HEK293 (cell line): ENCODE results near the gene HSD17B12.

Experiments used
- CTCF ChIA-PET: fragments of 350-600 bp; formaldehyde crosslinking; extraction: SDS; loops from one replicate; lab custom pipeline; 2021; ENCODE audit warnings: antibody characterized with exemption; lab: Yijun Ruan, JAX
- POLR2A ChIA-PET: fragments of 300-600 bp; formaldehyde crosslinking; extraction: SDS; loops from one replicate; lab custom pipeline; 2020; ENCODE audit warnings: antibody characterized with exemption, inconsistent platforms; lab: Yijun Ruan, JAX
- H3K27ac ChIP-seq: fragments of 200-500 bp; sonication (Bioruptor generic); 2 replicates; pipeline ENCODE4 v1.5.1; 2014; ENCODE audit warnings: low read depth, low read length, control low read depth, inconsistent platforms; ENCODE audit errors: extremely low read depth
- H3K36me3 ChIP-seq, 2 experiments: fragments of 200-500 bp in 1 of 2; sonication (Bioruptor generic) in 1 of 2; 1 replicate in 1 of 2; 2 replicates in 1 of 2; pipeline ENCODE4 v1.5.1; 2014 to 2017; ENCODE audit warnings: inconsistent platforms in 2 of 2, low read length in 2 of 2; ENCODE audit not compliant: control insufficient read depth in 2 of 2, insufficient read depth in 1 of 2
- H3K4me1 ChIP-seq: fragments of 200-500 bp; sonication (Bioruptor generic); 2 replicates; pipeline ENCODE4 v1.5.1; 2014; ENCODE audit warnings: mild to moderate bottlenecking, low read length, inconsistent platforms; ENCODE audit not compliant: control insufficient read depth, insufficient read depth
- H3K4me3 ChIP-seq: 2 replicates; pipeline ENCODE4 v1.5.1; 2011; ENCODE audit warnings: low read depth, mild to moderate bottlenecking, control low read depth, low read length, moderate library complexity
- H3K9me3 ChIP-seq: fragments of 200-500 bp; sonication (Bioruptor generic); 2 replicates; pipeline ENCODE4 v1.5.1; 2014; ENCODE audit warnings: low read depth, low read length, inconsistent platforms; ENCODE audit not compliant: control insufficient read depth, insufficient read depth
- BCL6B ChIP-seq: fragments of 450-650 bp; formaldehyde crosslinking; IDR thresholded peaks from 2 replicates; pipeline ENCODE4 v1.5.1; 2017; ENCODE audit warnings: missing biosample characterization, missing genetic modification characterization
- ELK4 ChIP-seq: IDR thresholded peaks from 2 replicates; pipeline ENCODE4 v1.6.1; 2011; ENCODE audit warnings: mild to moderate bottlenecking, low read depth, low read length, borderline replicate concordance
- HOXA7 ChIP-seq: sonication (generic); formaldehyde crosslinking; IDR thresholded peaks from 2 replicates; pipeline ENCODE4 v1.8.1; 2022; ENCODE audit warnings: missing genetic modification reagents, borderline replicate concordance
- OSR2 ChIP-seq: fragments of 450-650 bp; formaldehyde crosslinking; IDR thresholded peaks from 2 replicates; pipeline ENCODE4 v1.5.1; 2016; ENCODE audit warnings: missing biosample characterization, missing genetic modification characterization
- PRDM6 ChIP-seq: fragments of 450-650 bp; formaldehyde crosslinking; IDR thresholded peaks from 2 replicates; pipeline ENCODE4 v1.5.1; 2017; ENCODE audit warnings: missing biosample characterization, missing genetic modification characterization
- SP7 ChIP-seq: fragments of 450-650 bp; formaldehyde crosslinking; IDR thresholded peaks from 2 replicates; pipeline ENCODE4 v1.5.1; 2016; ENCODE audit warnings: missing biosample characterization, missing genetic modification characterization
- WT1 ChIP-seq: fragments of 450-650 bp; formaldehyde crosslinking; IDR thresholded peaks from 2 replicates; pipeline ENCODE4 v1.5.1; 2016; ENCODE audit warnings: missing biosample characterization, missing genetic modification characterization
- ZBTB8A ChIP-seq: fragments of 450-650 bp; formaldehyde crosslinking; IDR thresholded peaks from 2 replicates; pipeline ENCODE4 v1.5.1; 2016; ENCODE audit warnings: missing biosample characterization, missing genetic modification characterization
- ZFHX2 ChIP-seq: fragments of 450-650 bp; formaldehyde crosslinking; conservative IDR thresholded peaks from 2 replicates; pipeline ENCODE4 v1.5.1; 2016; ENCODE audit warnings: missing biosample characterization, missing genetic modification characterization
- ZNF133 ChIP-seq: fragments of 450-650 bp; formaldehyde crosslinking; IDR thresholded peaks from 2 replicates; pipeline ENCODE4 v1.5.1; 2016; ENCODE audit warnings: missing biosample characterization, missing genetic modification characterization
- ZNF16 ChIP-seq: fragments of 450-650 bp; formaldehyde crosslinking; IDR thresholded peaks from 2 replicates; pipeline ENCODE4 v1.5.1; 2016; ENCODE audit warnings: low read depth, missing biosample characterization, missing genetic modification characterization
- ZNF26 ChIP-seq: fragments of 450-650 bp; formaldehyde crosslinking; IDR thresholded peaks from 2 replicates; pipeline ENCODE4 v1.5.1; 2016; ENCODE audit warnings: missing biosample characterization, missing genetic modification characterization
- ZNF324 ChIP-seq: fragments of 450-650 bp; formaldehyde crosslinking; IDR thresholded peaks from 2 replicates; pipeline ENCODE4 v1.5.1; 2016; ENCODE audit warnings: missing biosample characterization, missing genetic modification characterization
- ZNF341 ChIP-seq: fragments of 450-650 bp; formaldehyde crosslinking; IDR thresholded peaks from 2 replicates; pipeline ENCODE4; 2016; ENCODE audit warnings: low read depth, missing biosample characterization, missing genetic modification characterization
- ZNF488 ChIP-seq: fragments of 450-650 bp; formaldehyde crosslinking; IDR thresholded peaks from 2 replicates; pipeline ENCODE4 v1.5.1; 2016; ENCODE audit warnings: missing biosample characterization, missing genetic modification characterization
- ZNF529 ChIP-seq: fragments of 450-650 bp; formaldehyde crosslinking; IDR thresholded peaks from 2 replicates; pipeline ENCODE4 v1.5.1; 2017; ENCODE audit warnings: missing genetic modification characterization, missing biosample characterization; ENCODE audit not compliant: insufficient replicate concordance
- ZNF530 ChIP-seq: fragments of 450-650 bp; formaldehyde crosslinking; IDR thresholded peaks from 2 replicates; pipeline ENCODE4 v1.5.1; 2016; ENCODE audit warnings: low read depth, missing biosample characterization, missing genetic modification characterization
- ZNF600 ChIP-seq: fragments of 450-650 bp; formaldehyde crosslinking; IDR thresholded peaks from 2 replicates; pipeline ENCODE4 v1.5.1; 2016; ENCODE audit warnings: missing biosample characterization, missing genetic modification characterization
- ZNF747 ChIP-seq: fragments of 450-650 bp; formaldehyde crosslinking; IDR thresholded peaks from 2 replicates; pipeline ENCODE4 v1.5.1; 2016; ENCODE audit warnings: missing biosample characterization, missing genetic modification characterization
- ZNF768 ChIP-seq: fragments of 450-650 bp; formaldehyde crosslinking; IDR thresholded peaks from 2 replicates; pipeline ENCODE4 v1.5.1; 2018; ENCODE audit warnings: missing biosample characterization, mild to moderate bottlenecking, missing genetic modification characterization
- ZNF776 ChIP-seq: fragments of 450-650 bp; formaldehyde crosslinking; IDR thresholded peaks from 2 replicates; pipeline ENCODE4 v1.5.0; 2017; ENCODE audit warnings: missing biosample characterization, missing genetic modification characterization, borderline replicate concordance
- ZNF785 ChIP-seq: fragments of 450-650 bp; formaldehyde crosslinking; IDR thresholded peaks from 2 replicates; pipeline ENCODE4 v1.5.1; 2016; ENCODE audit warnings: missing biosample characterization, missing genetic modification characterization
- TF ChIP-seq, protein P1 (sequence below): fragments of 450-650 bp; formaldehyde crosslinking; IDR thresholded peaks from 2 replicates; pipeline ENCODE4 v1.5.1; 2016; ENCODE audit warnings: missing biosample characterization, missing genetic modification characterization

Gene HSD17B12

GRCh38 chr11:43866520-43866919, 186.0 kb downstream of the HSD17B12 start (continued):
- TF ChIP-seq ELK4 (no peak), ZNF600 (tag by site-specific recombination) (no peak), HOXA7 (CRISPR knock-in tag) (no peak), ZNF324 (no peak), ZNF747 (tag by site-specific recombination) (no peak), ZNF529 (tag by site-specific recombination) (no peak), WT1 (tag by site-specific recombination) (no peak)
- TF ChIP-seq, all 188 proteins: peak for 0

DNA sequence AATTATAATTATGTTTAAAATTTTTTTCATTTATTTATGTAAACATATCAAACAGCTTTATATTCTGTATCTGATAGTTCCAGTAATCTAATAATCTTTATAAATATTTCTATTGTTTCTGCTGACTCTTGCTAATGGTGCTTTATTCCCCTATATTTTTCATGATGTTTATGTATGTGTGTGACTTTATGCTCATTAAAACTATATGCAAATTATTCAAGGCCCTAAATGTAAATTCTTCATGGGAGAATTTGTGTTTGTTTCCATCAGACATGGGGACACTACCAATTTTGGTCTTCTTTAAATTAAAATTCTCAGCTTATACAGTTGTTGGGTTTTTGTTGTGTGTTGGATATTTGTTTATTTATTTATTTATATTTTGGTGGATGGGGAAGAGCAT, 186.4 kb downstream of the HSD17B12 start:
- H3K4me3 ChIP-seq = no peak overlapping the region
- H3K9me3 ChIP-seq = no peaks in the 10 kb centered on the region
- TF ChIP-seq ZNF785 (tag by site-specific recombination) (no peak), ZNF133 (tag by site-specific recombination) (0 out of 2 replicates have a peak, but pooled peaks have one; percentile 40), ZNF530 (tag by site-specific recombination) (no peak), HOXA7 (CRISPR knock-in tag) (no peak)
- no peaks in the 10 kb centered on the region for H3K4me1 ChIP-seq
- H3K27ac ChIP-seq = no peak overlapping the region
- no peaks in the 10 kb centered on the region for H3K36me3 ChIP-seq
- POLR2A ChIA-PET = no interaction called here
- CTCF ChIA-PET = interaction anchor here (0.6 to 2.1 kb wide), 4 partner anchors 17 to 41 kb away, joined by 3 to 7 read pairs (median 4); no protein-coding TSS in a partner anchor

GRCh38 chr11:43868852-43869567, 188.5 kb downstream of the HSD17B12 start:
- ChIA-PET CTCF (interaction anchor here (0.6 to 2.1 kb wide), 2 partner anchors 11 to 43 kb away, joined by 3 to 7 read pairs; no protein-coding TSS in a partner anchor), POLR2A (no interaction called here)
- no peaks in the 10 kb centered on the region for H3K4me1 ChIP-seq
- H3K4me3 ChIP-seq = no peak overlapping the region
- no peak overlapping the region for H3K27ac ChIP-seq
- H3K36me3 ChIP-seq = no peaks in the 10 kb centered on the region
- H3K9me3 ChIP-seq = no peaks in the 10 kb centered on the region
- TF ChIP-seq ZNF776 (tag by site-specific recombination) (no peak), SP7 (tag by site-specific recombination) (peak; percentile 56; the same call in 1 of the 2 replicates), PRDM6 (tag by site-specific recombination) (peak; percentile 29; the same call in 1 of the 2 replicates), ZNF26 (tag by site-specific recombination) (no peak), OSR2 (tag by site-specific recombination) (peak; percentile 23; the same call in 1 of the 2 replicates), BCL6B (tag by site-specific recombination) (no peak), ZNF341 (no peak), ZFHX2 (0 out of 2 replicates have a peak, but pooled peaks have one; percentile 33), HOXA7 (CRISPR knock-in tag) (no peak), ZNF488 (tag by site-specific recombination) (0 out of 2 replicates have a peak, but pooled peaks have one; percentile 36), ZNF768 (tag by site-specific recombination) (no peak), ZBTB8A (no peak), ZNF16 (tag by site-specific recombination) (no peak)
- TF ChIP-seq, protein P1, sequence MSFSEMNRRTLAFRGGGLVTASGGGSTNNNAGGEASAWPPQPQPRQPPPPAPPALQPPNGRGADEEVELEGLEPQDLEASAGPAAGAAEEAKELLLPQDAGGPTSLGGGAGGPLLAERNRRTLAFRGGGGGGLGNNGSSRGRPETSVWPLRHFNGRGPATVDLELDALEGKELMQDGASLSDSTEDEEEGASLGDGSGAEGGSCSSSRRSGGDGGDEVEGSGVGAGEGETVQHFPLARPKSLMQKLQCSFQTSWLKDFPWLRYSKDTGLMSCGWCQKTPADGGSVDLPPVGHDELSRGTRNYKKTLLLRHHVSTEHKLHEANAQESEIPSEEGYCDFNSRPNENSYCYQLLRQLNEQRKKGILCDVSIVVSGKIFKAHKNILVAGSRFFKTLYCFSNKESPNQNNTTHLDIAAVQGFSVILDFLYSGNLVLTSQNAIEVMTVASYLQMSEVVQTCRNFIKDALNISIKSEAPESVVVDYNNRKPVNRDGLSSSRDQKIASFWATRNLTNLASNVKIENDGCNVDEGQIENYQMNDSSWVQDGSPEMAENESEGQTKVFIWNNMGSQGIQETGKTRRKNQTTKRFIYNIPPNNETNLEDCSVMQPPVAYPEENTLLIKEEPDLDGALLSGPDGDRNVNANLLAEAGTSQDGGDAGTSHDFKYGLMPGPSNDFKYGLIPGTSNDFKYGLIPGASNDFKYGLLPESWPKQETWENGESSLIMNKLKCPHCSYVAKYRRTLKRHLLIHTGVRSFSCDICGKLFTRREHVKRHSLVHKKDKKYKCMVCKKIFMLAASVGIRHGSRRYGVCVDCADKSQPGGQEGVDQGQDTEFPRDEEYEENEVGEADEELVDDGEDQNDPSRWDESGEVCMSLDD (tag by site-specific recombination) = no peak
